Measurements from ENCODE around the gene NOP56. TPM values are rescaled to one million over a fixed set of nuclear protein-coding genes. Genes with fewer than 3 reads are reported as not detected.
A peak's percentile ranks its signal among the peaks of the same experiment; 100 is the strongest.

NOP56 gene
- total and polyA plus RNA-seq, 2 of the 8 experiments (the other 6 are each of a cell fraction or from before 2014, with no cell fraction given): 391 to 677 TPM

- no peak overlapping the region for H4K91ac ChIP-seq (replicated peaks; ENCODE audit: insufficient read length, low read length)
- H2AFZ ChIP-seq (ENCODE audit: low read length): no peak overlapping the region
- peak overlapping the region in 3 of 4 experiments; percentile 7 to 55 (median 10); a peak in 5 of 8 replicates for H3K4me3 ChIP-seq (ENCODE audit: extremely low read depth in 1 of 4, insufficient read depth in 2 of 4, low read depth in 3 of 4, low read length in 4 of 4)
- peaks cover 0 to 25% (median 14%) of the 10 kb centered on the region in 4 experiments; a peak in 6 of 7 replicates for H3K4me1 ChIP-seq (replicated peaks in 1 of 4; ENCODE audit: control insufficient read depth in 3 of 4, insufficient read depth in 4 of 4, low read length in 3 of 4)
- no peaks in the 10 kb centered on the region for H3K79me2 ChIP-seq (ENCODE audit: control insufficient read depth in 1 of 2, insufficient read depth in 2 of 2, low read length in 2 of 2)
- FAIRE-seq: no peak
- ChIA-PET CTCF (ENCODE audit: partially characterized antibody) (interaction anchor here (0.7 to 9.2 kb wide), 8 partner anchors 13 to 107 kb away, joined by 3 to 151 read pairs (median 3); no protein-coding TSS in a partner anchor), POLR2A (ENCODE audit: partially characterized antibody) (interaction anchor here (0.8 to 2.8 kb wide), 7 partner anchors 8 to 146 kb away, joined by 3 to 8 read pairs (median 4); partner anchors contain the start of genes NOP56, PCED1A and VPS16)
- no peak overlapping the region for H2BK15ac ChIP-seq (ENCODE audit: low read length)
- H3K4me2 ChIP-seq (ENCODE audit: insufficient read depth in 1 of 2, low read depth in 2 of 2, low read length in 2 of 2): peak overlapping the region; percentile 56 to 65
- no peak overlapping the region for H3K23ac ChIP-seq (ENCODE audit: insufficient read length)
- peaks cover 3% of the 10 kb centered on the region; the same call in 1 of the 2 replicates for H3K23me2 ChIP-seq (ENCODE audit: low read depth, low read length)
- H3K79me1 ChIP-seq (ENCODE audit: low read depth, low read length): no peaks in the 10 kb centered on the region
- no peak overlapping the region for H3K18ac ChIP-seq (ENCODE audit: extremely low read depth, low read length)
- H3K27ac ChIP-seq (ENCODE audit: low read depth, low read length): no peak overlapping the region
- H2BK5ac ChIP-seq (ENCODE audit: low read depth, low read length): no peak overlapping the region
- H3K9me3 ChIP-seq (ENCODE audit: insufficient read depth in 2 of 2, low read depth in 1 of 2, low read length in 1 of 2): no peaks in the 10 kb centered on the region
- peak in 1 of 2 experiments; percentile 64 for DNase-seq (ENCODE audit: low read depth in 1 of 2, low spot score in 2 of 2)
- H3K27me3 ChIP-seq (replicated peaks in 1 of 4; ENCODE audit: control insufficient read depth in 3 of 4, extremely low read depth in 1 of 4, insufficient read depth in 3 of 4, low read length in 3 of 4): peaks cover 54 to 83% (median 72%) of the 10 kb centered on the region in 4 experiments
- H2AK5ac ChIP-seq (ENCODE audit: low read depth, low read length): no peak overlapping the region
- 13% methylated on average over 23 of the region's 23 CpGs; no CpG with 5 or more reads in 1 of the 2 experiments for WGBS, 2 experiments (ENCODE audit: extremely low coverage in 1 of 2, insufficient coverage in 1 of 2, insufficient read length in 1 of 2, insufficient replicate concordance in 2 of 2, low coverage in 1 of 2, low lambda C conversion rate in 2 of 2, missing lambda C conversion rate in 1 of 2)
- no peak overlapping the region for H2BK120ac ChIP-seq (replicated peaks; ENCODE audit: low read depth, low read length)
- TF ChIP-seq RNF2 (IDR thresholded peaks at IDR 0.05; ENCODE audit: borderline replicate concordance, low read depth, low read length, missing control alignments, poor library complexity, severe bottlenecking) (peak; percentile 18), EZH2 (IDR thresholded peaks at IDR 0.05; ENCODE audit: low read depth, low read length, severe bottlenecking) (peak; percentile 81), TAF1 (IDR thresholded peaks at IDR 0.05; ENCODE audit: low read depth, low read length) (0 out of 2 replicates have a peak, but pooled peaks have one; percentile 9), CBX5 (IDR thresholded peaks at IDR 0.05; ENCODE audit: low read depth, low read length) (no peak), ATF2 (IDR thresholded peaks at IDR 0.05; ENCODE audit: low read length) (no peak), SUZ12 (IDR thresholded peaks at IDR 0.05; ENCODE audit: low read length) (peak; percentile 85; the same call in 1 of the 2 replicates), POLR2AphosphoS5 (IDR thresholded peaks at IDR 0.05; ENCODE audit: low read depth, low read length) (no peak)
- H3K9ac ChIP-seq (replicated peaks in 1 of 4; ENCODE audit: extremely low read depth in 1 of 4, low read depth in 3 of 4, low read length in 3 of 4): no peak overlapping the region
- peaks cover 5 to 9% of the 10 kb centered on the region in 2 experiments for H4K20me1 ChIP-seq (replicated peaks in 1 of 2; ENCODE audit: control insufficient read depth in 1 of 2, insufficient read depth in 2 of 2, low read length in 2 of 2)
- no peak overlapping the region for H2BK12ac ChIP-seq (ENCODE audit: low read depth, low read length)
- no peak overlapping the region for H2BK20ac ChIP-seq (ENCODE audit: low read length)
- H3K36me3 ChIP-seq (ENCODE audit: control insufficient read depth in 2 of 4, insufficient read depth in 4 of 4, low read length in 3 of 4): no peaks in the 10 kb centered on the region; a peak in 1 of 8 replicates
- no peak overlapping the region for H4K5ac ChIP-seq (ENCODE audit: insufficient read length, low read depth, low read length)
- H3K56ac ChIP-seq (replicated peaks; ENCODE audit: insufficient read length, low read depth, low read length): no peak overlapping the region
- no peak overlapping the region for H3K14ac ChIP-seq (ENCODE audit: insufficient read length)
- H3K4ac ChIP-seq (replicated peaks; ENCODE audit: insufficient read length, low read depth, low read length): no peak overlapping the region
- H4K8ac ChIP-seq (ENCODE audit: extremely low read depth, insufficient read depth, low read length): no peak overlapping the region
Measured at GRCh38 chr20:2694008-2694471, 41.6 kb downstream of the NOP56 start.
